ENCODE measurements around the gene GNAO1.
A peak's percentile ranks its signal among the peaks of the same experiment; 100 is the strongest.

Gene GNAO1

GRCh38 chr16:56317998-56318826 is 126.9 kb downstream of the GNAO1 start:
- peak; percentile 79 for DNase-seq

- no peak for DNase-seq
Measured at GRCh38 chr16:56318827-56319140, 127.5 kb downstream of the GNAO1 start.

GRCh38 chr16:56319376-56319775 is 128.1 kb downstream of the GNAO1 start:
- no peak for DNase-seq

- DNase-seq = no peak
Measured at GRCh38 chr16:56320056-56320455, 128.8 kb downstream of the GNAO1 start.

- no peak for DNase-seq
Measured at GRCh38 chr16:56320811-56321558, 129.7 kb downstream of the GNAO1 start.

- DNase-seq = no peak
Measured at GRCh38 chr16:56321571-56321970, 130.3 kb downstream of the GNAO1 start.

- no peak for DNase-seq
Measured at GRCh38 chr16:56324406-56324805, 133.1 kb downstream of the GNAO1 start.

- DNase-seq = no peak
Measured at GRCh38 chr16:56325956-56326355, 134.7 kb downstream of the GNAO1 start.

GRCh38 chr16:56327071-56327928 is 136.0 kb downstream of the GNAO1 start:
- DNase-seq = no peak

GRCh38 chr16:56327929-56328258 is 136.6 kb downstream of the GNAO1 start:
- no peak for DNase-seq

GRCh38 chr16:56328276-56329022 is 137.2 kb downstream of the GNAO1 start:
- DNase-seq = no peak

GRCh38 chr16:56329887-56330286 is 138.6 kb downstream of the GNAO1 start:
- no peak for DNase-seq

- DNase-seq = no peak
Measured at GRCh38 chr16:56330476-56330875, 139.2 kb downstream of the GNAO1 start.

- no peak for DNase-seq
Measured at GRCh38 chr16:56331399-56331798, 140.1 kb downstream of the GNAO1 start.

- DNase-seq = no peak
Measured at GRCh38 chr16:56331915-56332314, 140.6 kb downstream of the GNAO1 start.

GRCh38 chr16:56332464-56333079 is 141.3 kb downstream of the GNAO1 start:
- DNase-seq = peak; percentile 47

GRCh38 chr16:56334761-56335160 is 143.5 kb downstream of the GNAO1 start:
- DNase-seq = no peak

GRCh38 chr16:56336071-56336688 is 144.9 kb downstream of the GNAO1 start:
- no peak for DNase-seq

- DNase-seq = no peak
Measured at GRCh38 chr16:56336711-56337110, 145.4 kb downstream of the GNAO1 start.

- DNase-seq = no peak
Measured at GRCh38 chr16:56337131-56337857, 146.0 kb downstream of the GNAO1 start.

GRCh38 chr16:56337858-56338325 is 146.6 kb downstream of the GNAO1 start:
- no peak for DNase-seq

All from fibroblast of upper back skin (primary cell).